PFSK-1 (cell line): ENCODE measurements around the gene FCSK.

Source experiments
- FOXP2 ChIP-seq: optimal IDR thresholded peaks from 2 replicates; pipeline ENCODE3; 2011; ENCODE audit warnings: borderline replicate concordance, control low read depth, inconsistent platforms; ENCODE audit not compliant: insufficient read depth; ENCODE audit errors: extremely low read length, extremely low read depth
- POLR2AphosphoS5 ChIP-seq: IDR thresholded peaks from 2 replicates; pipeline ENCODE4 v1.6.1; 2012; ENCODE audit warnings: low read depth, mild to moderate bottlenecking, control low read depth, low read length, moderate library complexity
- REST ChIP-seq, 2 experiments: IDR thresholded peaks; 2 replicates each; pipeline versions ENCODE4 v1.6.1 to v1.8.0; 2011 to 2012; ENCODE audit warnings: low read depth in 2 of 2, low read length in 2 of 2, control low read depth in 1 of 2, inconsistent platforms in 1 of 2, mild to moderate bottlenecking in 1 of 2, moderate library complexity in 1 of 2; ENCODE audit not compliant: insufficient read depth in 1 of 2
- SIN3A ChIP-seq: IDR thresholded peaks from 2 replicates; pipeline ENCODE4 v1.6.1; 2012; ENCODE audit warnings: mild to moderate bottlenecking, low read length, moderate library complexity, borderline replicate concordance; ENCODE audit not compliant: insufficient read depth
- TAF1 ChIP-seq: IDR thresholded peaks from 2 replicates; pipeline ENCODE4 v1.6.1; 2012; ENCODE audit warnings: low read length, control low read depth, borderline replicate concordance; ENCODE audit not compliant: insufficient read depth

Gene FCSK

DNA sequence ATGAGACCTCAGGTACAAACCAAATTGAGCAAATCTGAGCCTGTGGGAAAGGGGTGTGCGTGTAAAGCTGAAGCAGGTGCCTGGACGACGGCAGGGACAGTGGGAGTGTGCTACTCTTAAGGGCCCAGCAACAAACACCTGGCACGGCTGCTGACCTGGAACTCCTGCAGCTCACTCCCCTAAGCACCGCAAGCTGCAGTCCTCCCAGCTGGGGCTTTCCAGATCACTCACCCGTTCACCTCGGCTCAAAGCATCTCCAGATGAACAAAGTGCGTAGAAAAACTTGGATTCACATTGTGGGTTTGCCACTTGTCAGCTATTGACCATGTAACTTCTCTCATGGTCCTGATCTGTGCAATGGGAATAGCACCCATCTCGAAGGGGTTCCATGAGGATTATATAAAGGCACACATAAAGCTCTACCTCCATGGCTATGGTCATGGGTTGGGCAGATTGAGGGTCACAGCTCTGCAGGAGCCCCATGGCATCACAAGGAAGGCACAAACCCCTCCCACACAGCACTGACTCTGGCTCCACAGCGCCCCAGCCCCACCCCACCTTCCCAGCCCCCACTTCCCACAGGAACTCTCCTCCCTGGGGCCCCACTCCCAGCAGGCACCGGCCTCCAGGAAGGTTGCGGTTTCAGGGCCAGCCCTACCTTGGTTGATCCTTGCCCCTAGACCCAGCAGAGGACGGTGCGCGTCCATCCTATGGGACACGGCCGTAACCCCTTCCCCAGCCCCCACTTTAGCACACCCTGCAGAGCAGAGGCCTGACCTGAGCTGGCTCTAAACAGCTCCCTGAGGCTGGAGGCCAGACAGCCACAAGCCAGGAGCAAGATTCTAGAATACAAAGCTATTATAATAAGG is 37.4 kb upstream of the FCSK start:
- TF ChIP-seq FOXP2 (no peak), TAF1 (no peak), REST (IDR thresholded peaks at IDR 0.05; ENCODE audit: insufficient read depth in 1 of 2, low read depth in 2 of 2, low read length in 2 of 2) (no peak), SIN3A (no peak), POLR2AphosphoS5 (no peak)

- no peak for TF ChIP-seq REST (IDR thresholded peaks at IDR 0.05; ENCODE audit: insufficient read depth in 1 of 2, low read depth in 2 of 2, low read length in 2 of 2)
- TF ChIP-seq POLR2AphosphoS5 = no peak
- TF ChIP-seq TAF1 = no peak
- no peak for TF ChIP-seq SIN3A
- no peak for TF ChIP-seq FOXP2
Observed at GRCh38 chr16:70417661-70418060, 36.7 kb upstream of the FCSK start.

DNA sequence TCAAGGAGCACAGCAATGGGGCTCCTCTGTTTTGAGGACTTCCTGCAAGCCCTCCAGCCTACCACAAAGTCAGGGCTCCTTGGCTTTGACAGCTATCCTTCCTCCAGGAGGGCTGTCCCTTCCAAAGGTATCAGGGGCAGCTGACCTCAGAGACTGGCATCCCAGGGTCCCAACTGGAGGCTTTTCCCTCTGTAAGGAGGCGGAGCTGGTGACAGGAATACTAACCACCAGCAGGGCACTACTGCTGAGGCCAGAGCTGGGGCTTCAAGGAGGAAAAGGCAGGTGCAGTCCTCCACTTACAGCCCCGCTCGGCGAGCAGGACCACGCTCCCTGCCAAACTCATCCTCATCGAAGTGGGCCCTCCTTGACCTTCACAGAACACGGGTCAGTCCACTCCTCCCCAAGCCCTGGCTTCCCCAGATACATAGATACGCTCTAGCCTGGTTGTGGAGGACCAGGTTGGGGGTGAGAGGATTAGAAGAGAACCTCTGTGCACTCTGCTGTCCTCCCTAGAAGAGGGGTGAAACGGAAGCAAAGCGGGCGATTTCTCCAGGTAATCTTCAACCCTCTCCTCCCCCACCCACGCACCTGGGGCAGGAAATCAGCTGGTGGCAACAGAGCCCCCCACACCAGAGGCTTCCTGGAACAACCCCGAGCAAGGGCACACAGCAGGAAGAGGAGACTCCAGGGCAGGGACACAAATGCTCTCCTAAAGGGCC is 36.0 kb upstream of the FCSK start:
- TF ChIP-seq FOXP2 (no peak), REST (IDR thresholded peaks at IDR 0.05; ENCODE audit: insufficient read depth in 1 of 2, low read depth in 2 of 2, low read length in 2 of 2) (no peak), POLR2AphosphoS5 (no peak), SIN3A (no peak), TAF1 (no peak)

- TF ChIP-seq TAF1 = no peak
- no peak for TF ChIP-seq POLR2AphosphoS5
- no peak for TF ChIP-seq REST (IDR thresholded peaks at IDR 0.05; ENCODE audit: insufficient read depth in 1 of 2, low read depth in 2 of 2, low read length in 2 of 2)
- TF ChIP-seq SIN3A = no peak
- TF ChIP-seq FOXP2 = no peak
Observed at GRCh38 chr16:70418993-70419318, 35.4 kb upstream of the FCSK start.
